Renal cortex interstitium (tissue), 11 donors: ENCODE results near the gene LEPR. TPM values are rescaled to one million over a fixed set of nuclear protein-coding genes. Genes with fewer than 3 reads are reported as not detected.
"Not testable (repeated sequence)": the region's sequence is repeated elsewhere in the genome, so short reads cannot be mapped to it uniquely, and the experiment has no call there.

Experiments
- DNase-seq, 11 donors: peaks; one replicate each; pipeline ENCODE4 v3.0.0-alpha.2; 2013; ENCODE audit warnings: low read depth in 9 of 11, low spot score in 4 of 11; ENCODE audit errors: extremely low read depth in 1 of 11
- polyA plus RNA-seq, 3 donors: library from polyadenylated mRNA; unstranded; fragments of 120-200 nt; gene quantifications; one replicate each; pipeline ENCODE4 v1.2.1, GENCODE V29; 2013; ENCODE audit not compliant: insufficient read length in 3 of 3

LEPR gene
- polyA plus RNA-seq, 3 donors, result 7.7 to 11.7 (median 7.9) TPM

- DNase-seq, result not testable (repeated sequence)
These were observed 45.4 kb downstream of the LEPR start for GRCh38 chr1:65465837-65466236.

GRCh38 chr1:65467536-65467935 is 47.1 kb downstream of the LEPR start:
- no peak for DNase-seq

GRCh38 chr1:65469126-65469888 is 48.8 kb downstream of the LEPR start:
- DNase-seq, result no peak

- no peak for DNase-seq
These were observed 49.4 kb downstream of the LEPR start for GRCh38 chr1:65469889-65470340.

Other genes starting within 250 kb of the LEPR start
- 1 to 10 TPM; 6.0 to 7.6 (median 7.3) TPM for gene DNAJC6, start 111.1 kb upstream of the LEPR start, polyA plus RNA-seq
- 100 to 1,000 TPM; 127 to 173 (median 150) TPM for gene LEPROT, start within 50 bp of the LEPR start, polyA plus RNA-seq